NCI-H2029 (cell line): ENCODE results near the gene NRP2.

Experiments used
- DNase-seq: peaks from one replicate; lab custom pipeline; 2025; lab: John Stamatoyannopoulos, UW

The NRP2 gene

DNA sequence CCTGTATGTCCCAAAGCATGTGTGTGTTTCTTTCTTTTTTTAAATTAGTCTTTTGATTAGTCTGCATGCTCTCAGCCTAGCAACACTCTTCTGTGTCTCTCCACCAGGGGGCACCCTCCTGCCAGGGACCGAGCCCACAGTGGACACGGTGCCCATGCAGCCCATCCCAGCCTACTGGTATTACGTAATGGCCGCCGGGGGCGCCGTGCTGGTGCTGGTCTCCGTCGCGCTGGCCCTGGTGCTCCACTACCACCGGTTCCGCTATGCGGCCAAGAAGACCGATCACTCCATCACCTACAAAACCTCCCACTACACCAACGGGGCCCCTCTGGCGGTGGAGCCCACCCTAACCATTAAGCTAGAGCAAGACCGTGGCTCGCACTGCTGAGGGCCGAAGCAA, 93.8 kb downstream of the NRP2 start:
- no peak for DNase-seq

GRCh38 chr2:205776720-205777119, 94.4 kb downstream of the NRP2 start:
- no peak for DNase-seq

DNA sequence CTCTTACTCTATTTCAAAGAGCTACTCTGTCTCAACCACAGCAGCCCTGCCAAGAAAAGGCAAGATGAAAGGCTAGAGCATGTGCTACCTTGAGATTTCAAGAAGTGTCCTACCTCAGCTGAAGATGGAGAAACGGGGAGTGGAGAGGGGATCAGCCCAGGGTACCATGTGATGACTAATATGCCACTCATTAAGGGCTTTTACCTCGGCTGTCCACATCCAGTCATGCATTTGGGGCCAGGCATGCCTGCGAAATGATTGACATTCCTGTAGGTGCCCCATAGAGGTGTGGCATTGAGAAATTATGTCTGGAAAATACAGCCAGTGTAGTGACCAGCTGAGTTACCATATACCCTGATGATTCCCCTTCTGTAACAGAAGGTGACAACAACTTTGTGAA, 96.1 kb downstream of the NRP2 start:
- no peak for DNase-seq

DNA sequence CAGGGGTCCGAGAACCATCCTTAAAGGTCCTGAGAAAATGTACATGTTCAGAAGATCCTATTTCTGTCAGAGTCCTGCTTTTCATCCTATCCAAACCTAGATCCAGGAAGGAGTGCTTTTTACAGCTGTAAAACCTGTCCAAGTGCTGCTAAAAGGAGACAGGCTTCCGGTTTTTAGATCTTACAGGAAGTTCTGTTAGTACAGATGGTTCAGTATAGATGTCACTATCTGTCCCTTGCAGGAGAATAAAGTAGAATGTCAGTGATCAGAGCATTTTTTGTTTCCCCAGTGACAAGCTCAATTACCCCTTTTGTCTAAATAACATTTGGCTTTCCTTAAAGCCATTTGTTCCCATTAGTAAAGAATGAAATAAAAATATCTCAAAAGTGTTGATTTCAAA, 98.3 kb downstream of the NRP2 start:
- no peak for DNase-seq

GRCh38 chr2:205781244-205781931, 99.1 kb downstream of the NRP2 start:
- no peak for DNase-seq

DNA sequence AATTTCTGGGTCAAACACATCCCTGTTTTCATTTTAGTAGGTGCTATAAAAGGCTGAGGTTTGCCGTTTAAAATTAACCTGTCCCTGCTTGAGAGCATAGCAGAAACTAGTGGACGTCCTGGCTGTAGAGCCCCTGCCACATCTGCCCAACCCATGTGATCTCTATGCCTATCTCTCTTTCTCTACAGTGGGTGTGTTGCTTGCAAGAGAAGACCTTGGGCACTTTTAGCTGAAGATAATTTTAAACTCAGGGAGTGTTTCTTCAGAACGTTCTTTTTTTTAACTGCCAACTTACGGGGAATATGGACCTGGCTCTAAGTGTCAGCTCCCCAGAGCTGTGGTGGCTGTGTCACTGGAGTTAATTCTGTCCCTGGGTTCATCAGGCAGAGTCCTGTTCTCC, 100.6 kb downstream of the NRP2 start:
- no peak for DNase-seq

DNA sequence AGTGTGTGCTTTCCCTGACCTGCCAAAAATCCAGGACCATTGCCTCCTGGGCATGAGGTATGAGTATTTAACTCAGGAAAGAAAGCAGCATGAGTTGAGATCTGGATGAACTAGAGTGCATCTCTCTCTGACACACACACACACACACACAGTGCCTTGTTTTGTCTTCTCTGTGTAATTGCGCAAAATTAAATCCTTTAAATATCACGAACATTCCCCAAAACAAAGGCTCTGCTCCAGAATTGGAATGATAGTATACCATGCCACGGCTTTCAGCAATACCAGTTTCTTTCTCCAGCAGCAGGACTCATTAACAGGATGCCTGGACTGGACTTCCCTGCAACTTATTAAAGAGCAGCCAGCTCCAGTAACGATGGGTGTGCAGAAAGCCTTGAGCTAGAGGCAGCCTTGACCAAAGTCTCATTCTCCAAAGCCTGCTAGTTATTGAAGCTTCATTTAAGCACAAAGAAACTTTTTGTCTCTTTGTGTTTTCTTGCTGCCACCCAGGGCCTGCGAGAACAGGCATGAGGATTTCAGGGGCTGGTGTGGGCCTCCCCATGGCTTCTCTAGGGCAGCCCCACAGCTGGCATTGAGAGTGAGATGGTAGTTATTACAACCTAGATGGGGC, 101.7 kb downstream of the NRP2 start:
- no peak for DNase-seq

GRCh38 chr2:205785507-205786260, 103.4 kb downstream of the NRP2 start:
- no peak for DNase-seq

GRCh38 chr2:205786976-205787375, 104.7 kb downstream of the NRP2 start:
- no peak for DNase-seq

DNA sequence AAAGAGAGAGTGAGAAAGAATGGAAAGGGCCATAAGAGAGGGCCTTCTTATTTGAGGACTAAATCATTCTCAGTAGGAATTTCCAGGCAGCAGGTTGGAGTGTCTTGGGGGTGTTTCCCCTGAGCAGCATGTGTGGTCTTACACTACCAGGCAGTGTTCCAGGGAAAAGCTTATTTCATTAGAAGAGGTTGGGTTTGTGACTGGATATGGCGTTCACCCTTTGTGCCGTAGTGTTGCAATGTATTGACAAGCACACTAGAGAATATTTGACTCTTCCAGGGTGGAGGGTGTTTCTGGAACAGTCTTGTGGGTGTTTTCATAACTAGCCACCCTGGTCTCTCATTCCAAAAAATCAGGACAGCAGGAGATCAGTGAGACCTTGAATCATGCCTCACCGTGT, 105.5 kb downstream of the NRP2 start:
- no peak for DNase-seq

GRCh38 chr2:205789906-205790305, 107.6 kb downstream of the NRP2 start:
- DNase-seq, result no peak

DNA sequence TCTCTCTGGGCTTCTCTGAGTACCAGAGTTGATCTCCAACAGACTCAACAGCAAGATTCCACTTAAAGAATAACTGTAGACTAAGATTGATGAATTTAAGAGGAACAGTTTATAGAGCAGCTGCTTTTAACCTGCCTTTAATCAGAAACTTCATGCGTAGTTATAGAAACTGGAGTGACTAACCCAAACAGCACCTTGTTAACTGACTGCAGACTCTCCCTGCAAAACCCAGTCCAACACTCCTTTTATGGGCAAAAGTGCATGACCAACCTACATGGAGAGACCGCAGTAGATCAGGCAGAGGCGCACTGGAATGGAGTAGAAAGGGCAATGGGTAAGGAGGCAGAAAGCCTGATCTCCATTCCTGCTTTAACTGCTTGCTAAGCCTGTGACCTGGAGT, 110.6 kb downstream of the NRP2 start:
- DNase-seq, result no peak

DNA sequence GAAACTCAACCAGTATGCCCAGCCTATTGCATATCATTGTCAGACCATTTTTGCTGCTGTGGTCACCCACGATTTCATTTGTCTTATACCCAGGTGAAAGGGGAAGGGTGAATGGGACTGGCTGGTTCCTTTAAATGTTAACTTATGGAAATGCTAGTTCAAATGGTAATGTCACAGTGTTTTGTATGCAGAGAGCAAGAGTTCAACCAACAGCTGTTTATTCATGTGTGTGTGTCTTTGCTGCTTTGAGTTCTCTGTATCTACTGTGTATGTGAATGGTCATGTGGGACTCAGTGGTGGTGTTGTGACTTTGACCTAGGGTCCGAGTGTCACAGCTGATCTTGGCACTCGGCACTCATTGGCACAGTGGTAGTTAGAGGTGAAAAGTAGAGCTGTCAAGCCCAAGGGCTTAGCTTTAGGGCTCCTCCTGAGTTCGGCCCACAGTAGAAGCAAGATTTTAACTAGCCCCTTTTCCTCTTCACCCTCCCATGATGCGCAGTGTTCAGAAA, 114.6 kb downstream of the NRP2 start:
- DNase-seq, result no peak

GRCh38 chr2:205797866-205798265, 115.6 kb downstream of the NRP2 start:
- DNase-seq, result no peak

DNA sequence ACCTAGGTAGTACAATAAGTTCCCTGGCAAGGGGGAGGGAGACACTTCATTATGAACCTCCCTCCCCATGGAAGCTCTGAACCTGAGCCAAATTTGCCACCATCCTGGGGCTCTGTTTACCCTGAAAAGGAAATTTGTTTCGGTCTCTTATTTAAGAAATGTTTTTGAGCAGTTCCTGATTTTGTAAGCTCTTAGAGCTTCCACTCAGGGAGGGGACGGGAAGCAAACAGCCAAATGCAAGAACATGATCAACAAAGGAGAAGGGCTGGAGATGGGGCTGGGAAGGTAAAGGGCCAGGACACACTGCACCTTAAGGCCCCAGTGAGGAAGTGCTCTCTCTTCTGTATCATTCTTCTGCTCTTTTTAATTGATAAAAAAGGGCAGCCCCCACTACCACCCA, 117.9 kb downstream of the NRP2 start:
- no peak for DNase-seq

GRCh38 chr2:205800773-205801172, 118.5 kb downstream of the NRP2 start:
- no peak for DNase-seq

GRCh38 chr2:205802065-205802464, 119.8 kb downstream of the NRP2 start:
- DNase-seq, result no peak

DNA sequence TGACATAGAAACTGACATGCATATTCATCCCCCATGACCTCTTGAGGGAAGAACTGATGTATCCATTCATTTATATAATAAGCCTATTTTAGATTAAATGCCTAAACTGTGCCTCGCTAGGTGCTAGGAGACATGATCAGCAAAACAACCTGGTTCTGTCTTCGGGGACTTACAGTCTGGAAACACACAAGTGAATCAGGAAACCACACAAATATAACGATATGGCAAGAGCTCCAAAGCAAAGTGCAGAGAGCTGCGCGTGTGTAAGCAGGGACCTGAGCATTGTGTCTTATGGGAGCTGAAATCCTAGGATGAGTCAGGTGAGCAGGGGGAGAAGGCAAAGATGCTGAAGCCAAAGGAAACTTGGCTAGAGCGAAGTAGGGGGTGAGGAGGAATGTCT, 120.6 kb downstream of the NRP2 start:
- DNase-seq, result no peak

DNA sequence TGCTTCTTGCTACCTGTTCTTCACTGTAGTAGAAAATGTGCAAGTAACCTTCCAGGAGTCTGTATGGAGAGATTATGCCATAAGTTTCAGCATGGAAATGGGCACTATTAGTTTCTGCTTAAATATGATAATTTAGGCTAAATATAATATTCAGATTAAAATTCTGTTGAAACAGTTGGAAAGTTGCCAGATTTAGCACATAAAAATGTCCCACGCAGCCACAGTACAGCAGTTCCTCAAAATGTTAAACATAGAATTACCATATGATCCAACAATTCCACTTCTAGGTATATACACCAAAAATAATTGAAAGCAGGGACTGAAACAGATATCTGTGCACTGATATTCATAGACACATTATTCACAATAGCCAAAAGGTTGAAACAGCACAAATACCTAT, 121.2 kb downstream of the NRP2 start:
- DNase-seq, result no peak

GRCh38 chr2:205805136-205805535, 122.8 kb downstream of the NRP2 start:
- DNase-seq, result no peak

GRCh38 chr2:205806143-205806905, 124.0 kb downstream of the NRP2 start:
- no peak for DNase-seq

GRCh38 chr2:205807229-205807628, 124.9 kb downstream of the NRP2 start:
- DNase-seq, result no peak
